ENCODE results near the gene CALU. TPM values are rescaled to one million over a fixed set of nuclear protein-coding genes. Genes with fewer than 3 reads are reported as not detected.

Gene CALU
- total and polyA plus RNA-seq, 2 experiments from 2014 or later: 136 to 179 TPM

GRCh38 chr7:128801003-128801402 is 61.8 kb downstream of the CALU start:
- peaks cover 4% of the 10 kb centered on the region; the same call in 1 of the 2 replicates for H4K20me1 ChIP-seq (replicated peaks; ENCODE audit: insufficient read depth)
- no peaks in the 10 kb centered on the region for H3K27me3 ChIP-seq (ENCODE audit: insufficient read depth)
- H3K9me2 ChIP-seq (ENCODE audit: insufficient read depth): no peaks in the 10 kb centered on the region
- H2AFZ ChIP-seq: no peak overlapping the region
- peaks cover 27% of the 10 kb centered on the region; the same call in 1 of the 2 replicates for H3K36me3 ChIP-seq (ENCODE audit: insufficient read depth)
- H3K27ac ChIP-seq (ENCODE audit: low read depth): no peak overlapping the region
- H3K4me1 Mint-ChIP-seq: peaks cover 20% of the 10 kb centered on the region
- no peak overlapping the region for H3K4me3 Mint-ChIP-seq
- ATAC-seq (no peak), DNase-seq (ENCODE audit: low spot score) (no peak)
- no peak overlapping the region; the same call in 1 of the 2 replicates for H3K27ac Mint-ChIP-seq
- no peaks in the 10 kb centered on the region; the same call in 1 of the 2 replicates for H3K4me1 ChIP-seq (ENCODE audit: insufficient read depth)
- H3K27me3 Mint-ChIP-seq (ENCODE audit: insufficient read depth, low read depth, poor library complexity): no peaks in the 10 kb centered on the region
- no peak for TF ChIP-seq STAT1 (IDR thresholded peaks at IDR 0.05; ENCODE audit: unreplicated experiment)
- no peak for TF ChIP-seq NANOG (IDR thresholded peaks at IDR 0.05; ENCODE audit: borderline replicate concordance)
- no peak for TF ChIP-seq ZNF114 (CRISPR knock-in tag; IDR thresholded peaks at IDR 0.05)
- no peak for TF ChIP-seq ZNF462 (CRISPR knock-in tag; IDR thresholded peaks at IDR 0.05)
- no peak for TF ChIP-seq EZH2 (IDR thresholded peaks at IDR 0.05; ENCODE audit: low read depth, unreplicated experiment)
- TF ChIP-seq, protein P1, sequence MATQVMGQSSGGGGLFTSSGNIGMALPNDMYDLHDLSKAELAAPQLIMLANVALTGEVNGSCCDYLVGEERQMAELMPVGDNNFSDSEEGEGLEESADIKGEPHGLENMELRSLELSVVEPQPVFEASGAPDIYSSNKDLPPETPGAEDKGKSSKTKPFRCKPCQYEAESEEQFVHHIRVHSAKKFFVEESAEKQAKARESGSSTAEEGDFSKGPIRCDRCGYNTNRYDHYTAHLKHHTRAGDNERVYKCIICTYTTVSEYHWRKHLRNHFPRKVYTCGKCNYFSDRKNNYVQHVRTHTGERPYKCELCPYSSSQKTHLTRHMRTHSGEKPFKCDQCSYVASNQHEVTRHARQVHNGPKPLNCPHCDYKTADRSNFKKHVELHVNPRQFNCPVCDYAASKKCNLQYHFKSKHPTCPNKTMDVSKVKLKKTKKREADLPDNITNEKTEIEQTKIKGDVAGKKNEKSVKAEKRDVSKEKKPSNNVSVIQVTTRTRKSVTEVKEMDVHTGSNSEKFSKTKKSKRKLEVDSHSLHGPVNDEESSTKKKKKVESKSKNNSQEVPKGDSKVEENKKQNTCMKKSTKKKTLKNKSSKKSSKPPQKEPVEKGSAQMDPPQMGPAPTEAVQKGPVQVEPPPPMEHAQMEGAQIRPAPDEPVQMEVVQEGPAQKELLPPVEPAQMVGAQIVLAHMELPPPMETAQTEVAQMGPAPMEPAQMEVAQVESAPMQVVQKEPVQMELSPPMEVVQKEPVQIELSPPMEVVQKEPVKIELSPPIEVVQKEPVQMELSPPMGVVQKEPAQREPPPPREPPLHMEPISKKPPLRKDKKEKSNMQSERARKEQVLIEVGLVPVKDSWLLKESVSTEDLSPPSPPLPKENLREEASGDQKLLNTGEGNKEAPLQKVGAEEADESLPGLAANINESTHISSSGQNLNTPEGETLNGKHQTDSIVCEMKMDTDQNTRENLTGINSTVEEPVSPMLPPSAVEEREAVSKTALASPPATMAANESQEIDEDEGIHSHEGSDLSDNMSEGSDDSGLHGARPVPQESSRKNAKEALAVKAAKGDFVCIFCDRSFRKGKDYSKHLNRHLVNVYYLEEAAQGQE (IDR thresholded peaks at IDR 0.05; ENCODE audit: unreplicated experiment): no peak
- TF ChIP-seq ZNF331 (CRISPR knock-in tag; IDR thresholded peaks at IDR 0.05; ENCODE audit: low read depth): no peak
- TF ChIP-seq, protein P2, sequence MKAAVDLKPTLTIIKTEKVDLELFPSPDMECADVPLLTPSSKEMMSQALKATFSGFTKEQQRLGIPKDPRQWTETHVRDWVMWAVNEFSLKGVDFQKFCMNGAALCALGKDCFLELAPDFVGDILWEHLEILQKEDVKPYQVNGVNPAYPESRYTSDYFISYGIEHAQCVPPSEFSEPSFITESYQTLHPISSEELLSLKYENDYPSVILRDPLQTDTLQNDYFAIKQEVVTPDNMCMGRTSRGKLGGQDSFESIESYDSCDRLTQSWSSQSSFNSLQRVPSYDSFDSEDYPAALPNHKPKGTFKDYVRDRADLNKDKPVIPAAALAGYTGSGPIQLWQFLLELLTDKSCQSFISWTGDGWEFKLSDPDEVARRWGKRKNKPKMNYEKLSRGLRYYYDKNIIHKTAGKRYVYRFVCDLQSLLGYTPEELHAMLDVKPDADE (IDR thresholded peaks at IDR 0.05): no peak
- no peak for TF ChIP-seq CREB1 (CRISPR knock-in tag; IDR thresholded peaks at IDR 0.05; ENCODE audit: low read depth)
- TF ChIP-seq POLR2AphosphoS5 (IDR thresholded peaks at IDR 0.05; ENCODE audit: low read depth): no peak
- TF ChIP-seq JUNB (IDR thresholded peaks at IDR 0.05; ENCODE audit: unreplicated experiment): no peak
- TF ChIP-seq, protein P3, sequence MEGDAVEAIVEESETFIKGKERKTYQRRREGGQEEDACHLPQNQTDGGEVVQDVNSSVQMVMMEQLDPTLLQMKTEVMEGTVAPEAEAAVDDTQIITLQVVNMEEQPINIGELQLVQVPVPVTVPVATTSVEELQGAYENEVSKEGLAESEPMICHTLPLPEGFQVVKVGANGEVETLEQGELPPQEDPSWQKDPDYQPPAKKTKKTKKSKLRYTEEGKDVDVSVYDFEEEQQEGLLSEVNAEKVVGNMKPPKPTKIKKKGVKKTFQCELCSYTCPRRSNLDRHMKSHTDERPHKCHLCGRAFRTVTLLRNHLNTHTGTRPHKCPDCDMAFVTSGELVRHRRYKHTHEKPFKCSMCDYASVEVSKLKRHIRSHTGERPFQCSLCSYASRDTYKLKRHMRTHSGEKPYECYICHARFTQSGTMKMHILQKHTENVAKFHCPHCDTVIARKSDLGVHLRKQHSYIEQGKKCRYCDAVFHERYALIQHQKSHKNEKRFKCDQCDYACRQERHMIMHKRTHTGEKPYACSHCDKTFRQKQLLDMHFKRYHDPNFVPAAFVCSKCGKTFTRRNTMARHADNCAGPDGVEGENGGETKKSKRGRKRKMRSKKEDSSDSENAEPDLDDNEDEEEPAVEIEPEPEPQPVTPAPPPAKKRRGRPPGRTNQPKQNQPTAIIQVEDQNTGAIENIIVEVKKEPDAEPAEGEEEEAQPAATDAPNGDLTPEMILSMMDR (conservative IDR thresholded peaks at IDR 0.05; ENCODE audit: low read depth in 2 of 2): no peak
- TF ChIP-seq EZH2phosphoT487 (IDR thresholded peaks at IDR 0.05; ENCODE audit: unreplicated experiment): no peak
- H3K9me3 Mint-ChIP-seq: no peaks in the 10 kb centered on the region
- no peak overlapping the region for H3K4me2 ChIP-seq
- H3F3A ChIP-seq (replicated peaks; ENCODE audit: low read depth): peaks cover 2% of the 10 kb centered on the region; the same call in 1 of the 2 replicates
- no peaks in the 10 kb centered on the region for H3K79me2 ChIP-seq (replicated peaks; ENCODE audit: insufficient read depth)
- no peak overlapping the region for H3K4me3 ChIP-seq
- H3K36me3 Mint-ChIP-seq (ENCODE audit: low read depth): peaks cover 46% of the 10 kb centered on the region

Measured in GM23338 (cell line).